Ecto neural progenitor cell (in vitro differentiated cells): ENCODE results near the gene GPX8.

ENCODE experiments used
- DNase-seq: peaks from one replicate; pipeline ENCODE4 v3.0.0-alpha.2; 2018; ENCODE audit warnings: low spot score

Gene GPX8

GRCh38 chr5:55172937-55173686, 13.1 kb downstream of the GPX8 start, which contains the start of gene CDC20B:
Gene CDC20B (minus strand): TSS chr5:55173177. CDS start chr5:55173000, 177 bp downstream.
- peak; percentile 88 for DNase-seq

- peak; percentile 50 for DNase-seq
These were observed 13.8 kb downstream of the GPX8 start for GRCh38 chr5:55173687-55174230.

DNA sequence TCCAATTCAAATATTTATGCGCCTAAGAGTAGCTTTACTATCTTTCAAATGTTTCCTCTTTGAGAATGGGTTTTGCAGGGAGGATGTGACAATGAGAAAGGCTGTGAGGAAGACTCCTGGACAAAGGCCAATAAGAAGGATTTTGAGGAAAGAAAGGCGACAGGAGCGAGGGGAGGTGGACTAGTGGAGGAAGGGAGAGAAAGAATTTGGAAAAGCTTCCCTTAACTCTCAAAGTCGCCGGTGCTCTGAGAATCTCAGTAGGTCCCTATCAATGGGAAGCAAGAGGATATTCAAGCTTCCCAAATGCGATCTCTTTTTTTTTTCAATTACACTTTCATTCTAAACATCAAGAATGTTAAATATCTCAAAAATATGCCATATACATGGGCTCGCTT, 15.8 kb downstream of the GPX8 start:
- DNase-seq: no peak

DNA sequence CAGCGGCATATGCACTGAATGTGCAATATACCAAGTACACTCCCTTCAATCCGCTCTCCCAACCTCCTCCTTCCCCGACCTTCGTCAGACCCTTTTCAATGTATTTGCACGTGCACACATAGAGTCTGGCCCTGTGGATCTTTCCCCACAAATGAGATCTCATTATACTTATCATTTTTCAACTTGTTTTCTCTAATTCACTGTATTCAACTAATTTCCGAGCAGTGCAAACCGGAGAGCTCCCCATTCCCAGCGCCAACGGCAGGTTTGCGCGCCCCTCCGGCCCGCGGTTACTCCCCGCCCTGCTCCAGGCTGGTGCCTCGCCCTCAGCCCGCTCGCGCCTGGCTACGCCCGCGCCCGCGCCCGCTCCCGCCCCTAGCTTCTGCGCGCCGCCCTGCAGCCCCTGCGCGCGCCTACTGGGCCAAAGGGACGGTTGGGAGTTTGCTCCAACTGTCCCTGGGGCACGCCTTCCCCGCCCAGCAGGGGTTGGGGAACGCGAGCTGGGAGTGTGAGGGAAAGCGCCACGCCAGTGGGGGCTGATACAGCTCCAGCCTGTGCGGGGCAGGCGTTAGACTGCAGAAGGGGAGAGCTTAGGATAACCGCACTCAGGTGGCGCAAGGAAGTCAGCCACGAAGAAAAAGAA, 16.3 kb downstream of the GPX8 start:
- DNase-seq: peak; percentile 85

- DNase-seq: no peak
These were observed 17.1 kb downstream of the GPX8 start for GRCh38 chr5:55177078-55177477.

DNA sequence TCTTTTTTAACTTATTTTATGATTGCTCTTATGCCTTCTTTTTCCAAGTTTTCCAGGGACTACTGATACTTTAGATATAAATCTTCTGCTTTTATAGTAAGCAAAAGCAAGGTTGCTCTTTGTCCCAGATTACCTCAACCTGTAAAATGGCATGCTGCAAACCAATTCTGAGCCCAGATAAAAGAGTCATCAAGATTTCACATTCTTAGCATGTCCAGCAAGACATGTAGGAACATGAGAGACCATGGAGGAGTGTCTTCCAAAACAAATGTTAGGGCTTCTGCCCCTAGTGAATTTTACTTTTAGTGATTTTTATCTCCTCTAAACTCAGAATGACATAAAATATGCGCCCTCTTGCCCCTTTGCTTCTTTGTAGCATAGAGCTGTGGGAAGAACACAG, 20.0 kb downstream of the GPX8 start:
- no peak for DNase-seq

DNA sequence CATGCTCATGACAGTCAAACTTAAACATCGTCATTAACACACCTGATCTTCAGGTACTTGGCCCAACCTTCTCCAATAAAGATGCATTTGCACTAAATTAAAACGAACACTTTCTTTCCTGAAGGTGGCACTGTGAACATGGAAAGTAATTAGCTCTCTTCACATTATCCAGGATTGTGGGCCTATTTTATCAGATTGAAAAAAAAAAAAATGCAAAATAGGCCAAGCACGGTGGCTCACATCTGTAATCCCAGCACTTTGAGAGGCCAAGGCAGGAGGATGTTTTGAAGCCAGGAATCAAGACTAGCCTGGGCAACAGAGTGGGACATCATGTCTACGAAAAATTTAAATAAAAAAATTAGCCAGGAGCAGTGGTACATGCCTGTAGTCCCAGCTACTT, 27.4 kb downstream of the GPX8 start:
- no peak for DNase-seq

GRCh38 chr5:55188656-55189540, 28.9 kb downstream of the GPX8 start:
- no peak for DNase-seq

DNA sequence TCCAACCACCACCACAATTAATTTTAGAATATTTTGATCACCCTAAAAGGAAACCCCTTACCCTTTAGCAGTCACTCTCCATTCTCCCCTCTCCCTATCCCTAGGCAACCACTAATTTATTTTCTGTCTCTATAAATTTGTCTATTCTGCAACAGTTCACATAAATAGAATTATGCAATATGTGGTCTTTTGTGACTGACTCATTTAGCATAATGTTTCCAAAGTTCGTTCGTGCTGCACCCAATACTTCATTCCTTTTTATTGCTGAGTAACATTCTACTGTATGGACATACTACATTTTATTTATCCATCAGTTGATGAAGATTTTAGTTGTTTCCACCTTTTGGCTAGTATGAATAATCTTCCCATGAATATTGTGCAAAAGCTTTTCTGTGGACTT, 31.2 kb downstream of the GPX8 start:
- no peak for DNase-seq

- DNase-seq: no peak
These were observed 45.0 kb downstream of the GPX8 start for GRCh38 chr5:55205001-55205400.

DNA sequence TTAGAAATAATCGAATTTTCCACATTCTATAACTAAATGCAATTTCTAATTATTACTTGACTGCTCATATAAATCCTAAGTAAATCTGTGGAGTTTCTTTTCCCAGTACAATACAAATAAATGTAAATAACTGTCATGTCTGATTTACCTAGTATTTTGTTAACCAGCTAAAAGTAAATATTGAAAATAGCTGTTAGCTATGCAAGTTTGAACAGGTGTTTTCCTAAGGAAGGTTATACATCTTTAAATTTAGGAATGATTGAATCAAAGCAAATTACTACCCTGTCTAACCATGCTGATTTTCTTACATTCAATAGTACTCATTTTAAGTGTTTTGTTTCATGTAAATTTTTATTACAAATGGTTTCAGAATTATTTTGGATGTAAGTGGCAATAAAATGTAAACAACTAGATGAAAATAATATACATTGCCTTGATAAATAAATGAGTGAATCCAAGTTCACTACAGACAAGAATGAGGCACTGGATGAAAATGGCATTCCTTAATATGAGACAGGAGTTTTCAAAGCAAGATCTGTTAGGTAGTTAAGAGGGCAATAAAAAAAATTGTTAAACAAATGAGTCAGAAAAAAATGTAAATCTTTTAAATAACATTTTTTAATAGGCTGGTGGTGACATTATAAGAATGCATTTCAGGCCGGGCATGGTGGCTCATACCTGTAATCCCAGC, 51.4 kb downstream of the GPX8 start:
- no peak for DNase-seq
